ENCODE results near the gene TRIM67. TPM values are rescaled to one million over a fixed set of nuclear protein-coding genes. Genes with fewer than 3 reads are reported as not detected.

Gene TRIM67
- total RNA-seq, 1 donor from 2014 or later, result not detected

GRCh38 chr1:231178970-231179369 is 17.1 kb downstream of the TRIM67 start:
- Histone ChIP-seq H3K4me3 (no peak overlapping the region), H3K27ac (no peak overlapping the region), H3K9ac (no peak overlapping the region), H3K9me3 (ENCODE audit: low read depth) (no peaks in the 10 kb centered on the region), H3K4me1 (peaks cover 32% of the 10 kb centered on the region), H2AFZ (replicated peaks) (no peak overlapping the region), H3K4me2 (no peak overlapping the region), H3K79me2 (ENCODE audit: low read depth) (no peaks in the 10 kb centered on the region), H3K27me3 (peaks cover 2% of the 10 kb centered on the region), H4K20me1 (ENCODE audit: low read depth) (no peaks in the 10 kb centered on the region), H3K36me3 (no peaks in the 10 kb centered on the region), H3F3A (ENCODE audit: low read depth) (peaks cover 14% of the 10 kb centered on the region)
- TF ChIP-seq EZH2 (IDR thresholded peaks at IDR 0.05) (no peak), CTCF (IDR thresholded peaks at IDR 0.05) (no peak), EZH2phosphoT487 (IDR thresholded peaks at IDR 0.05) (no peak)
- H3K9me3 Mint-ChIP-seq, result no peaks in the 10 kb centered on the region
- H3K4me1 Mint-ChIP-seq, result peaks cover 18% of the 10 kb centered on the region
- H3K27me3 Mint-ChIP-seq (ENCODE audit: insufficient read depth, low read depth), result peaks cover 3% of the 10 kb centered on the region
- H3K27ac Mint-ChIP-seq, result no peak overlapping the region
- no peak overlapping the region for H3K4me3 Mint-ChIP-seq
- no peak for DNase-seq (ENCODE audit: low spot score)
- no peaks in the 10 kb centered on the region for H3K36me3 Mint-ChIP-seq

GRCh38 chr1:231180034-231180433 is 18.2 kb downstream of the TRIM67 start:
- Histone ChIP-seq H3K9ac (no peak overlapping the region), H3K27ac (no peak overlapping the region), H3K4me2 (no peak overlapping the region), H3K27me3 (peaks cover 2% of the 10 kb centered on the region), H3K36me3 (no peaks in the 10 kb centered on the region), H3K79me2 (ENCODE audit: low read depth) (no peaks in the 10 kb centered on the region), H3F3A (ENCODE audit: low read depth) (peaks cover 25% of the 10 kb centered on the region), H4K20me1 (ENCODE audit: low read depth) (no peaks in the 10 kb centered on the region), H3K4me1 (peaks cover 42% of the 10 kb centered on the region), H3K9me3 (ENCODE audit: low read depth) (no peaks in the 10 kb centered on the region), H2AFZ (replicated peaks) (no peak overlapping the region), H3K4me3 (no peak overlapping the region)
- Mint-ChIP-seq H3K4me3 (no peak overlapping the region), H3K9me3 (no peaks in the 10 kb centered on the region), H3K27me3 (ENCODE audit: insufficient read depth, low read depth) (peaks cover 3% of the 10 kb centered on the region), H3K4me1 (peaks cover 25% of the 10 kb centered on the region), H3K36me3 (no peaks in the 10 kb centered on the region), H3K27ac (no peak overlapping the region)
- TF ChIP-seq CTCF (IDR thresholded peaks at IDR 0.05) (no peak), EZH2 (IDR thresholded peaks at IDR 0.05) (no peak), EZH2phosphoT487 (IDR thresholded peaks at IDR 0.05) (no peak)
- no peak for DNase-seq (ENCODE audit: low spot score)

GRCh38 chr1:231181271-231181670 is 19.4 kb downstream of the TRIM67 start:
- Histone ChIP-seq H3K36me3 (no peaks in the 10 kb centered on the region), H4K20me1 (ENCODE audit: low read depth) (no peaks in the 10 kb centered on the region), H3K4me1 (peaks cover 43% of the 10 kb centered on the region), H3K4me3 (no peak overlapping the region), H3K4me2 (no peak overlapping the region), H3F3A (ENCODE audit: low read depth) (peaks cover 27% of the 10 kb centered on the region), H2AFZ (replicated peaks) (no peak overlapping the region), H3K79me2 (ENCODE audit: low read depth) (no peaks in the 10 kb centered on the region), H3K9ac (no peak overlapping the region), H3K27me3 (peaks cover 2% of the 10 kb centered on the region), H3K9me3 (ENCODE audit: low read depth) (no peaks in the 10 kb centered on the region), H3K27ac (no peak overlapping the region)
- Mint-ChIP-seq H3K36me3 (no peaks in the 10 kb centered on the region), H3K9me3 (no peaks in the 10 kb centered on the region), H3K4me1 (peaks cover 25% of the 10 kb centered on the region), H3K4me3 (no peak overlapping the region), H3K27ac (no peak overlapping the region), H3K27me3 (ENCODE audit: insufficient read depth, low read depth) (peaks cover 3% of the 10 kb centered on the region)
- TF ChIP-seq EZH2 (IDR thresholded peaks at IDR 0.05), result no peak
- no peak for DNase-seq (ENCODE audit: low spot score)

GRCh38 chr1:231182317-231182716 is 20.5 kb downstream of the TRIM67 start:
- Histone ChIP-seq H3K27ac (no peak overlapping the region), H3K9me3 (ENCODE audit: low read depth) (no peaks in the 10 kb centered on the region), H3K4me3 (no peak overlapping the region), H4K20me1 (ENCODE audit: low read depth) (no peaks in the 10 kb centered on the region), H3F3A (ENCODE audit: low read depth) (peaks cover 27% of the 10 kb centered on the region), H3K4me1 (peaks cover 33% of the 10 kb centered on the region), H3K27me3 (peaks cover 2% of the 10 kb centered on the region), H2AFZ (replicated peaks) (no peak overlapping the region), H3K79me2 (ENCODE audit: low read depth) (no peaks in the 10 kb centered on the region), H3K36me3 (no peaks in the 10 kb centered on the region), H3K9ac (no peak overlapping the region), H3K4me2 (no peak overlapping the region)
- Mint-ChIP-seq H3K4me3 (no peak overlapping the region), H3K27me3 (ENCODE audit: insufficient read depth, low read depth) (peaks cover 3% of the 10 kb centered on the region), H3K27ac (no peak overlapping the region), H3K9me3 (no peaks in the 10 kb centered on the region), H3K4me1 (peaks cover 17% of the 10 kb centered on the region), H3K36me3 (no peaks in the 10 kb centered on the region)
- TF ChIP-seq CTCF (IDR thresholded peaks at IDR 0.05), result no peak
- TF ChIP-seq EZH2phosphoT487 (IDR thresholded peaks at IDR 0.05), result no peak
- TF ChIP-seq EZH2 (IDR thresholded peaks at IDR 0.05), result no peak
- no peak for DNase-seq (ENCODE audit: low spot score)
